B cell (primary cell): Measurements from ENCODE around the gene NAV2.

Experiments used
- CTCF ChIP-seq: fragments of 200-600 bp; IDR thresholded peaks from one replicate; pipeline ENCODE4 v1.8.0; 2022; ENCODE audit warnings: antibody characterized with exemption, mild to moderate bottlenecking
- EZH2 ChIP-seq: IDR thresholded peaks from 2 replicates; pipeline ENCODE4 v1.6.1; 2012; ENCODE audit warnings: borderline replicate concordance, low read depth, mild to moderate bottlenecking, moderate library complexity, low read length; ENCODE audit not compliant: insufficient read depth, poor library complexity, severe bottlenecking

- TF ChIP-seq CTCF (no peak), EZH2 (no peak)
Measured at GRCh38 chr11:19980957-19981669, 268.5 kb downstream of the NAV2 start.
